ENCODE data around the gene FRY. TPM values are rescaled to one million over a fixed set of nuclear protein-coding genes. Genes with fewer than 3 reads are reported as not detected.

FRY gene
- total and polyA plus RNA-seq, 10 of the 15 experiments (the other 5 are each of a cell fraction or from before 2014, with no cell fraction given), result 0.18 to 1.4 (median 0.30) TPM

- no peak overlapping the region for H3K27ac ChIP-seq (ENCODE audit: control insufficient read depth, insufficient read depth)
- WGBS (ENCODE audit: insufficient coverage, insufficient replicate concordance, low lambda C conversion rate, missing lambda C conversion rate), result 46% methylated on average over 6 of the region's 6 CpGs
These were observed 143.7 kb downstream of the FRY start for GRCh38 chr13:32175307-32175706.

More at GRCh38 chr13:32175307-32175706, 143.7 kb downstream of the FRY start:
- in situ Hi-C loops (cut with MboI), result no loop called here
- intact Hi-C loops (cut with micrococcal nuclease; ENCODE audit: unreplicated experiment), result no loop called here
- ChIA-PET RAD21 (ENCODE audit: unreplicated experiment) (interaction anchor here (0.9 kb wide), 1 partner anchor 265 kb away, joined by 6 read pairs; no protein-coding TSS in a partner anchor), SMC1A (ENCODE audit: uncharacterized antibody, unreplicated experiment) (interaction anchor here (0.7 to 1.9 kb wide), 3 partner anchors 10 to 1182 kb away, joined by 3 to 4 read pairs (median 4); no protein-coding TSS in a partner anchor), POLR2A (no interaction called here), CTCF (interaction anchor here (1.8 to 1.9 kb wide), 2 partner anchors 11 to 265 kb away, joined by 5 to 12 read pairs; no protein-coding TSS in a partner anchor)
- DNase-seq (ENCODE audit: low read depth, low spot score) (no peak), ATAC-seq (no peak), FAIRE-seq (no peak)
- Histone ChIP-seq H3K4me2 (ENCODE audit: control insufficient read depth, insufficient read depth) (no peak overlapping the region), H3K9ac (ENCODE audit: control insufficient read depth, insufficient read depth, low read length) (no peak overlapping the region), H3K4me3 (no peak overlapping the region), H3K36me3 (ENCODE audit: control insufficient read depth in 2 of 2, insufficient read depth in 2 of 2, low read length in 1 of 2) (no peaks in the 10 kb centered on the region), H3K4me1 (ENCODE audit: control insufficient read depth, insufficient read depth, low read length) (no peaks in the 10 kb centered on the region), H3K9me3 (replicated peaks; ENCODE audit: control insufficient read depth, insufficient read depth, low read length) (no peaks in the 10 kb centered on the region), H3K79me2 (ENCODE audit: control insufficient read depth, insufficient read depth, low read length) (no peaks in the 10 kb centered on the region), H2AFZ (ENCODE audit: control insufficient read depth, low read depth, low read length) (no peak overlapping the region), H3K27me3 (replicated peaks in 1 of 2; ENCODE audit: control insufficient read depth in 2 of 2, insufficient read depth in 2 of 2, low read length in 1 of 2) (no peaks in the 10 kb centered on the region), H4K20me1 (ENCODE audit: control insufficient read depth, insufficient read depth) (no peaks in the 10 kb centered on the region)
- no TSS peak for BruUV-seq (replicated peaks)
- TF ChIP-seq DPF2 (IDR thresholded peaks at IDR 0.05), result no peak
- no peak for TF ChIP-seq TCF7 (IDR thresholded peaks at IDR 0.05; ENCODE audit: borderline replicate concordance)
- TF ChIP-seq BCLAF1 (IDR thresholded peaks at IDR 0.05), result no peak
- no peak for TF ChIP-seq BACH1 (IDR thresholded peaks at IDR 0.05; ENCODE audit: borderline replicate concordance)
- no peak for TF ChIP-seq MEF2A (IDR thresholded peaks at IDR 0.05; ENCODE audit: insufficient read depth, low read depth, low read length)
- TF ChIP-seq CHD4 (IDR thresholded peaks at IDR 0.05), result no peak
- no peak for TF ChIP-seq STAT1 (conservative IDR thresholded peaks at IDR 0.05)
- TF ChIP-seq E4F1 (IDR thresholded peaks at IDR 0.05; ENCODE audit: borderline replicate concordance, partially characterized antibody), result no peak
- TF ChIP-seq ZBTB40 (IDR thresholded peaks at IDR 0.05; ENCODE audit: borderline replicate concordance), result no peak
- TF ChIP-seq RAD51 (IDR thresholded peaks at IDR 0.05), result no peak
- TF ChIP-seq, protein P1, sequence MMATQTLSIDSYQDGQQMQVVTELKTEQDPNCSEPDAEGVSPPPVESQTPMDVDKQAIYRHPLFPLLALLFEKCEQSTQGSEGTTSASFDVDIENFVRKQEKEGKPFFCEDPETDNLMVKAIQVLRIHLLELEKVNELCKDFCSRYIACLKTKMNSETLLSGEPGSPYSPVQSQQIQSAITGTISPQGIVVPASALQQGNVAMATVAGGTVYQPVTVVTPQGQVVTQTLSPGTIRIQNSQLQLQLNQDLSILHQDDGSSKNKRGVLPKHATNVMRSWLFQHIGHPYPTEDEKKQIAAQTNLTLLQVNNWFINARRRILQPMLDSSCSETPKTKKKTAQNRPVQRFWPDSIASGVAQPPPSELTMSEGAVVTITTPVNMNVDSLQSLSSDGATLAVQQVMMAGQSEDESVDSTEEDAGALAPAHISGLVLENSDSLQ (IDR thresholded peaks at IDR 0.05), result no peak
- no peak for TF ChIP-seq POU2F2 (IDR thresholded peaks at IDR 0.05; ENCODE audit: borderline replicate concordance, low read depth, low read length)
- TF ChIP-seq GABPA (IDR thresholded peaks at IDR 0.05; ENCODE audit: low read depth), result no peak
